GM10248 (cell line): ENCODE measurements around the gene OSBPL7.

ENCODE experiments used
- CTCF ChIA-PET: fragments of 300-600 bp; sonication (Branson Sonifier 250); formaldehyde crosslinking; extraction: SDS; loops from one replicate; lab custom pipeline; 2021; ENCODE audit warnings: antibody characterized with exemption; lab: Yijun Ruan, JAX
- POLR2A ChIA-PET: fragments of 350-650 bp; sonication (Branson Sonifier 250); formaldehyde crosslinking; extraction: SDS; loops from one replicate; lab custom pipeline; 2020; ENCODE audit warnings: antibody characterized with exemption; lab: Yijun Ruan, JAX
- DNase-seq: peaks from one replicate; pipeline ENCODE4 v3.0.0; 2012; ENCODE audit errors: extremely low spot score
- CTCF ChIP-seq: IDR thresholded peaks from 2 replicates; pipeline ENCODE4 v1.5.1; 2012; ENCODE audit warnings: mild to moderate bottlenecking, low read depth; ENCODE audit errors: extremely low read depth, missing control alignments, control extremely low read depth

Gene OSBPL7

GRCh38 chr17:47853616-47854015, 32.0 kb upstream of the OSBPL7 start:
- ChIA-PET POLR2A (no interaction called here), CTCF (interaction anchor here (13.3 to 25.0 kb wide), 2 partner anchors 9 to 33 kb away, joined by 152 to 687 read pairs; partner anchors contain the start of genes SCRN2 and SP2)
- no peak for TF ChIP-seq CTCF
- DNase-seq, result no peak

GRCh38 chr17:47852113-47852949, 30.7 kb upstream of the OSBPL7 start:
- peak; percentile 54 for DNase-seq
- TF ChIP-seq CTCF, result no peak
- ChIA-PET POLR2A (no interaction called here), CTCF (interaction anchor here (1.0 to 25.0 kb wide), 3 partner anchors 8 to 98 kb away, joined by 4 to 687 read pairs (median 152); partner anchors contain the start of genes SCRN2 and SP2)

GRCh38 chr17:47851764-47852112, 30.1 kb upstream of the OSBPL7 start:
- ChIA-PET POLR2A (no interaction called here), CTCF (interaction anchor here (1.0 to 25.0 kb wide), 3 partner anchors 7 to 98 kb away, joined by 4 to 687 read pairs (median 152); partner anchors contain the start of genes SCRN2 and SP2)
- TF ChIP-seq CTCF, result no peak
- no peak for DNase-seq

GRCh38 chr17:47850692-47851573, 29.3 kb upstream of the OSBPL7 start, which contains the start of gene SP6:
SP6 (minus strand) TSS chr17:47851163; CDS start chr17:47848429, 2,734 bp downstream.
- ChIA-PET POLR2A (no interaction called here), CTCF (interaction anchor here (2.4 to 25.0 kb wide), 3 partner anchors 6 to 36 kb away, joined by 8 to 687 read pairs (median 152); partner anchors contain the start of genes SCRN2 and SP2)
- DNase-seq, result peak; percentile 70
- peak; percentile 5 for TF ChIP-seq CTCF

- POLR2A ChIA-PET, result no interaction called here
- CTCF ChIA-PET, result interaction anchor here (2.4 to 25.0 kb wide), 3 partner anchors 6 to 37 kb away, joined by 8 to 687 read pairs (median 152); partner anchors contain the start of genes SCRN2 and SP2
- no peak for TF ChIP-seq CTCF
- no peak for DNase-seq
These were observed 28.7 kb upstream of the OSBPL7 start for GRCh38 chr17:47850373-47850691.

GRCh38 chr17:47848198-47848513, 26.6 kb upstream of the OSBPL7 start:
- POLR2A ChIA-PET, result no interaction called here
- CTCF ChIA-PET, result interaction anchor here (0.9 to 25.0 kb wide), 11 partner anchors 8 to 170 kb away, joined by 3 to 687 read pairs (median 3); partner anchors contain the start of genes SP2 and SP6
- DNase-seq, result no peak
- TF ChIP-seq CTCF, result no peak
